ENCODE results near the gene SDC4.

- TF ChIP-seq CTCF (IDR thresholded peaks at IDR 0.05; ENCODE audit: low read depth, low read length) (no peak), POLR2A (IDR thresholded peaks at IDR 0.05; ENCODE audit: extremely low read depth, insufficient read length) (no peak)
Observed at GRCh38 chr20:45353746-45354145, 5.5 kb upstream of the SDC4 start.
